OCI-LY7 (cell line): ENCODE data around the gene TLCD5. TPM values are rescaled to one million over a fixed set of nuclear protein-coding genes. Genes with fewer than 3 reads are reported as not detected.

Experiments used
- BruUV-seq: library from RNA; stranded (reverse); fragments of 400-500 nt; replicated peaks from 2 replicates; lab custom pipeline; 2021; lab: Mats Ljungman, UMichigan
- CTCF ChIA-PET: fragments of 300-600 bp; sonication (Branson Sonifier 250); formaldehyde crosslinking; loops from one replicate; lab custom pipeline; 2022; ENCODE audit warnings: antibody characterized with exemption; ENCODE audit not compliant: unreplicated experiment; lab: Charles Lee
- POLR2A ChIA-PET: fragments of 300-600 bp; sonication (Branson Sonifier 250); formaldehyde crosslinking; loops from one replicate; lab custom pipeline; 2022; ENCODE audit warnings: antibody characterized with exemption; lab: Charles Lee
- DNase-seq: peaks from one replicate; pipeline ENCODE4 v3.0.0-alpha.2; 2015; ENCODE audit warnings: low spot score
- H2AFZ ChIP-seq: fragments of 200-600 bp; sonication (generic), shearing (Covaris generic); 2 replicates; pipeline ENCODE4 v1.6.1; 2014; ENCODE audit warnings: mild to moderate bottlenecking, antibody characterized with exemption, low read length, moderate library complexity
- H3K27ac ChIP-seq: fragments of 200-600 bp; sonication (generic); 2 replicates; pipeline ENCODE4 v1.5.1; 2014; ENCODE audit warnings: mixed run types, low read depth, mild to moderate bottlenecking, moderate library complexity, low read length, inconsistent platforms; ENCODE audit not compliant: poor library complexity, severe bottlenecking
- H3K36me3 ChIP-seq: fragments of 200-600 bp; sonication (generic); 2 replicates; pipeline ENCODE4 v1.6.1; 2014; ENCODE audit warnings: mild to moderate bottlenecking, antibody characterized with exemption, low read length, moderate library complexity, mixed read lengths; ENCODE audit not compliant: insufficient read depth
- H3K4me1 ChIP-seq: fragments of 200-600 bp; sonication (generic); 2 replicates; pipeline ENCODE4 v1.5.1; 2014; ENCODE audit warnings: mild to moderate bottlenecking, low read length; ENCODE audit not compliant: insufficient read depth, poor library complexity, severe bottlenecking
- H3K4me2 ChIP-seq: fragments of 200-600 bp; sonication (generic); 2 replicates; pipeline ENCODE4 v1.6.1; 2014; ENCODE audit warnings: mild to moderate bottlenecking, low read length
- H3K4me3 ChIP-seq: fragments of 200-600 bp; sonication (generic); 2 replicates; pipeline ENCODE4 v1.5.1; 2014; ENCODE audit warnings: mild to moderate bottlenecking, low read depth, low read length; ENCODE audit not compliant: poor library complexity, severe bottlenecking
- H3K79me2 ChIP-seq: fragments of 200-600 bp; sonication (generic); 2 replicates; pipeline ENCODE4 v1.6.1; 2016; ENCODE audit warnings: low read depth, mild to moderate bottlenecking, low read length, moderate library complexity, mixed read lengths; ENCODE audit not compliant: insufficient read depth
- H3K9me2 ChIP-seq: fragments of 200-600 bp; sonication (generic); 2 replicates; pipeline ENCODE4 v1.6.1; 2016; ENCODE audit warnings: mild to moderate bottlenecking, low read length, mixed read lengths; ENCODE audit not compliant: insufficient read depth
- H3K9me3 ChIP-seq: fragments of 200-600 bp; sonication (generic); 2 replicates; pipeline ENCODE4 v1.6.1; 2014; ENCODE audit warnings: mild to moderate bottlenecking, mixed run types, low read length, mixed read lengths
- H4K20me1 ChIP-seq: fragments of 200-600 bp; sonication (generic); 2 replicates; pipeline ENCODE4 v1.6.1; 2014; ENCODE audit warnings: mild to moderate bottlenecking, antibody characterized with exemption, low read length, moderate library complexity, mixed read lengths; ENCODE audit not compliant: insufficient read depth
- CTCF ChIP-seq: fragments of 200-600 bp; sonication (generic); conservative IDR thresholded peaks from 2 replicates; pipeline ENCODE4 v1.5.1; 2014; ENCODE audit warnings: mild to moderate bottlenecking, antibody characterized with exemption, low read length, moderate library complexity, mixed read lengths
- EZH2phosphoT487 ChIP-seq: fragments of 200-600 bp; sonication (generic); IDR thresholded peaks from 2 replicates; pipeline ENCODE4 v1.6.1; 2018; ENCODE audit warnings: low read depth, borderline replicate concordance, mild to moderate bottlenecking, mixed run types, antibody characterized with exemption, low read length, moderate library complexity, mixed read lengths
- intact Hi-C: fragments of 100-400 bp; cut with micrococcal nuclease; formaldehyde crosslinking; loops from one replicate; pipeline ENCODE4 v1.10.0; 2022; ENCODE audit not compliant: unreplicated experiment
- total RNA-seq, 2 experiments: library from RNA; depleted of rRNA in 1 of 2; stranded (reverse); fragments of >200 nt in 1 of 2; shearing (Covaris generic) in 1 of 2; gene quantifications; 2 replicates each; pipeline ENCODE4 v1.2.3, GENCODE V29; 2014 to 2022

The TLCD5 gene
- total RNA-seq, 2 experiments from 2014 or later, result 0.60 TPM; not detected in 1

GRCh38 chr11:120310870-120311269 is 14.2 kb upstream of the TLCD5 start:
- Histone ChIP-seq H3K27ac (no peak overlapping the region), H3K9me3 (no peaks in the 10 kb centered on the region), H3K79me2 (no peaks in the 10 kb centered on the region), H4K20me1 (no peaks in the 10 kb centered on the region), H3K4me2 (no peak overlapping the region), H2AFZ (no peak overlapping the region), H3K4me3 (no peak overlapping the region), H3K9me2 (no peaks in the 10 kb centered on the region), H3K36me3 (no peaks in the 10 kb centered on the region), H3K4me1 (no peaks in the 10 kb centered on the region)
- BruUV-seq, result no TSS peak
- POLR2A ChIA-PET, result no interaction called here
- TF ChIP-seq CTCF, result no peak
- no peak for TF ChIP-seq EZH2phosphoT487
- CTCF ChIA-PET, result no interaction called here
- DNase-seq, result no peak
- intact Hi-C loops, result no loop called here

GRCh38 chr11:120314861-120315260 is 10.2 kb upstream of the TLCD5 start:
- ChIA-PET POLR2A (no interaction called here), CTCF (no interaction called here)
- H3K36me3 ChIP-seq, result no peaks in the 10 kb centered on the region

More at GRCh38 chr11:120314861-120315260, 10.2 kb upstream of the TLCD5 start:
- no TSS peak for BruUV-seq
- intact Hi-C loops, result no loop called here
- no peaks in the 10 kb centered on the region for H3K4me1 ChIP-seq
- H2AFZ ChIP-seq, result no peak overlapping the region
- TF ChIP-seq EZH2phosphoT487 (no peak), CTCF (no peak)
- H3K79me2 ChIP-seq, result no peaks in the 10 kb centered on the region
- H3K4me3 ChIP-seq, result no peak overlapping the region
- H3K9me3 ChIP-seq, result no peaks in the 10 kb centered on the region
- no peak overlapping the region for H3K27ac ChIP-seq
- no peaks in the 10 kb centered on the region for H4K20me1 ChIP-seq
- DNase-seq, result no peak
- no peaks in the 10 kb centered on the region for H3K9me2 ChIP-seq
- H3K4me2 ChIP-seq, result no peak overlapping the region
